ENCODE measurements around the gene ARL4C.

DNA sequence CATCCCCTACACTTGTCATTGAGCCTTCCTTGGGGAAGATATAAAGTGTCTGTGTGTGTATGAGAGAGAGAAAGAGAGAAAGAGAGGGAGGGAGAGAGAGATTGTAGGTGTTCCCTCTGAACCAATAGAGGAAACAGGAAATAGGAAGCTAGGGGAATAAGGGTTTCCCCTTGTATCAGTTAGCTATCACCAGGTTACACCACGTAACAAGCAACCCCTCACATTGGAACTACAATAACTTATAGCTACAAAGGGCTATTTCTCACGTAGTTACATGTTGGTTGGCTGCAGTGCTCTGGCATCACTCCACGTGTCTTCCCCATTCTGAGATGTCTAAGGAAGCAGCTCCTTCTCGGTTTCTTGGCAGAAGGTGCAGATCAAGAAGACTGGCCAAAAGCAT lies 41.0 kb upstream of the ARL4C start:
- TF ChIP-seq, protein P1, sequence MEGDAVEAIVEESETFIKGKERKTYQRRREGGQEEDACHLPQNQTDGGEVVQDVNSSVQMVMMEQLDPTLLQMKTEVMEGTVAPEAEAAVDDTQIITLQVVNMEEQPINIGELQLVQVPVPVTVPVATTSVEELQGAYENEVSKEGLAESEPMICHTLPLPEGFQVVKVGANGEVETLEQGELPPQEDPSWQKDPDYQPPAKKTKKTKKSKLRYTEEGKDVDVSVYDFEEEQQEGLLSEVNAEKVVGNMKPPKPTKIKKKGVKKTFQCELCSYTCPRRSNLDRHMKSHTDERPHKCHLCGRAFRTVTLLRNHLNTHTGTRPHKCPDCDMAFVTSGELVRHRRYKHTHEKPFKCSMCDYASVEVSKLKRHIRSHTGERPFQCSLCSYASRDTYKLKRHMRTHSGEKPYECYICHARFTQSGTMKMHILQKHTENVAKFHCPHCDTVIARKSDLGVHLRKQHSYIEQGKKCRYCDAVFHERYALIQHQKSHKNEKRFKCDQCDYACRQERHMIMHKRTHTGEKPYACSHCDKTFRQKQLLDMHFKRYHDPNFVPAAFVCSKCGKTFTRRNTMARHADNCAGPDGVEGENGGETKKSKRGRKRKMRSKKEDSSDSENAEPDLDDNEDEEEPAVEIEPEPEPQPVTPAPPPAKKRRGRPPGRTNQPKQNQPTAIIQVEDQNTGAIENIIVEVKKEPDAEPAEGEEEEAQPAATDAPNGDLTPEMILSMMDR (IDR thresholded peaks at IDR 0.05), result no peak
- TF ChIP-seq POLR2A (IDR thresholded peaks at IDR 0.05), result no peak
